ENCODE data around the gene CCDC91. TPM values are rescaled to one million over a fixed set of nuclear protein-coding genes. Genes with fewer than 3 reads are reported as not detected.

The CCDC91 gene
- total RNA-seq, 1 experiment from 2014 or later: 26.9 TPM

- TF ChIP-seq REST (IDR thresholded peaks at IDR 0.05; ENCODE audit: insufficient read depth in 1 of 2, low read depth in 2 of 2, low read length in 1 of 2) (no peak), POLR2AphosphoS5 (IDR thresholded peaks at IDR 0.05; ENCODE audit: low read depth, low read length) (no peak)
- TF ChIP-seq, protein P1, sequence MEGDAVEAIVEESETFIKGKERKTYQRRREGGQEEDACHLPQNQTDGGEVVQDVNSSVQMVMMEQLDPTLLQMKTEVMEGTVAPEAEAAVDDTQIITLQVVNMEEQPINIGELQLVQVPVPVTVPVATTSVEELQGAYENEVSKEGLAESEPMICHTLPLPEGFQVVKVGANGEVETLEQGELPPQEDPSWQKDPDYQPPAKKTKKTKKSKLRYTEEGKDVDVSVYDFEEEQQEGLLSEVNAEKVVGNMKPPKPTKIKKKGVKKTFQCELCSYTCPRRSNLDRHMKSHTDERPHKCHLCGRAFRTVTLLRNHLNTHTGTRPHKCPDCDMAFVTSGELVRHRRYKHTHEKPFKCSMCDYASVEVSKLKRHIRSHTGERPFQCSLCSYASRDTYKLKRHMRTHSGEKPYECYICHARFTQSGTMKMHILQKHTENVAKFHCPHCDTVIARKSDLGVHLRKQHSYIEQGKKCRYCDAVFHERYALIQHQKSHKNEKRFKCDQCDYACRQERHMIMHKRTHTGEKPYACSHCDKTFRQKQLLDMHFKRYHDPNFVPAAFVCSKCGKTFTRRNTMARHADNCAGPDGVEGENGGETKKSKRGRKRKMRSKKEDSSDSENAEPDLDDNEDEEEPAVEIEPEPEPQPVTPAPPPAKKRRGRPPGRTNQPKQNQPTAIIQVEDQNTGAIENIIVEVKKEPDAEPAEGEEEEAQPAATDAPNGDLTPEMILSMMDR (IDR thresholded peaks at IDR 0.05): peak; percentile 63
- no peak overlapping the region for H3K27ac ChIP-seq (ENCODE audit: low read length)
- ATAC-seq (no peak), DNase-seq (ENCODE audit: low read depth, low spot score) (no peak)
- no peaks in the 10 kb centered on the region for H3K4me1 ChIP-seq (ENCODE audit: control insufficient read depth, insufficient read depth, low read length)
- ChIA-PET CTCF (no interaction called here), POLR2A (no interaction called here)
- no peaks in the 10 kb centered on the region for H3K36me3 ChIP-seq (ENCODE audit: control insufficient read depth, insufficient read depth, low read length)
- no peak overlapping the region for H3K4me3 ChIP-seq (ENCODE audit: low read depth in 2 of 2, low read length in 2 of 2)
- H3K27me3 ChIP-seq (ENCODE audit: control insufficient read depth, insufficient read depth, low read length): no peaks in the 10 kb centered on the region
- in situ Hi-C loops (cut with HindIII; ENCODE audit: low pct_unique_long_range_greater_than_20kb, low sequenced_read_pairs) (no loop called here), intact Hi-C loops (cut with micrococcal nuclease; ENCODE audit: unreplicated experiment) (no loop called here)
- H3K9me3 ChIP-seq (ENCODE audit: control insufficient read depth, insufficient read depth, low read depth, low read length): no peaks in the 10 kb centered on the region
- no TSS peak for BruUV-seq (replicated peaks)
Observed at GRCh38 chr12:28237423-28237822, 47.2 kb downstream of the CCDC91 start.

- no peak overlapping the region for H3K4me3 ChIP-seq (ENCODE audit: low read depth in 2 of 2, low read length in 2 of 2)
- no peak for TF ChIP-seq SIN3A (IDR thresholded peaks at IDR 0.05; ENCODE audit: borderline replicate concordance, insufficient read depth, low read depth, low read length)
- TF ChIP-seq TCF7L2 (IDR thresholded peaks at IDR 0.05; ENCODE audit: low read depth, low read length): no peak
- TF ChIP-seq, protein P1 (IDR thresholded peaks at IDR 0.05): no peak
- no peak for TF ChIP-seq REST (IDR thresholded peaks at IDR 0.05; ENCODE audit: insufficient read depth in 1 of 2, low read depth in 2 of 2, low read length in 1 of 2)
- TF ChIP-seq POLR2AphosphoS5 (IDR thresholded peaks at IDR 0.05; ENCODE audit: low read depth, low read length): no peak
- ChIA-PET CTCF (no interaction called here), POLR2A (no interaction called here)
- ATAC-seq: no peak
- H3K27ac ChIP-seq (ENCODE audit: low read length): no peak overlapping the region
- no peaks in the 10 kb centered on the region for H3K36me3 ChIP-seq (ENCODE audit: control insufficient read depth, insufficient read depth, low read length)
- H3K9me3 ChIP-seq (ENCODE audit: control insufficient read depth, insufficient read depth, low read depth, low read length): no peaks in the 10 kb centered on the region
- no TSS peak for BruUV-seq (replicated peaks)
- DNase-seq (ENCODE audit: low read depth, low spot score): no peak
- H3K4me1 ChIP-seq (ENCODE audit: control insufficient read depth, insufficient read depth, low read length): no peaks in the 10 kb centered on the region
- in situ Hi-C loops (cut with HindIII; ENCODE audit: low pct_unique_long_range_greater_than_20kb, low sequenced_read_pairs) (no loop called here), intact Hi-C loops (cut with micrococcal nuclease; ENCODE audit: unreplicated experiment) (no loop called here)
- no peaks in the 10 kb centered on the region for H3K27me3 ChIP-seq (ENCODE audit: control insufficient read depth, insufficient read depth, low read length)
Observed at GRCh38 chr12:28239918-28240317, 49.7 kb downstream of the CCDC91 start.
